Measurements from ENCODE around the gene PDLIM7. TPM values are rescaled to one million over a fixed set of nuclear protein-coding genes. Genes with fewer than 3 reads are reported as not detected.

PDLIM7 gene
- total RNA-seq = 25.8 and 86.8 TPM in 2 replicates

GRCh38 chr5:177497292-177498012, at the start of gene PDLIM7:
PDLIM7 (minus strand) TSS chr5:177497604; CDS start chr5:177496512, 1,092 bp downstream.

DNA sequence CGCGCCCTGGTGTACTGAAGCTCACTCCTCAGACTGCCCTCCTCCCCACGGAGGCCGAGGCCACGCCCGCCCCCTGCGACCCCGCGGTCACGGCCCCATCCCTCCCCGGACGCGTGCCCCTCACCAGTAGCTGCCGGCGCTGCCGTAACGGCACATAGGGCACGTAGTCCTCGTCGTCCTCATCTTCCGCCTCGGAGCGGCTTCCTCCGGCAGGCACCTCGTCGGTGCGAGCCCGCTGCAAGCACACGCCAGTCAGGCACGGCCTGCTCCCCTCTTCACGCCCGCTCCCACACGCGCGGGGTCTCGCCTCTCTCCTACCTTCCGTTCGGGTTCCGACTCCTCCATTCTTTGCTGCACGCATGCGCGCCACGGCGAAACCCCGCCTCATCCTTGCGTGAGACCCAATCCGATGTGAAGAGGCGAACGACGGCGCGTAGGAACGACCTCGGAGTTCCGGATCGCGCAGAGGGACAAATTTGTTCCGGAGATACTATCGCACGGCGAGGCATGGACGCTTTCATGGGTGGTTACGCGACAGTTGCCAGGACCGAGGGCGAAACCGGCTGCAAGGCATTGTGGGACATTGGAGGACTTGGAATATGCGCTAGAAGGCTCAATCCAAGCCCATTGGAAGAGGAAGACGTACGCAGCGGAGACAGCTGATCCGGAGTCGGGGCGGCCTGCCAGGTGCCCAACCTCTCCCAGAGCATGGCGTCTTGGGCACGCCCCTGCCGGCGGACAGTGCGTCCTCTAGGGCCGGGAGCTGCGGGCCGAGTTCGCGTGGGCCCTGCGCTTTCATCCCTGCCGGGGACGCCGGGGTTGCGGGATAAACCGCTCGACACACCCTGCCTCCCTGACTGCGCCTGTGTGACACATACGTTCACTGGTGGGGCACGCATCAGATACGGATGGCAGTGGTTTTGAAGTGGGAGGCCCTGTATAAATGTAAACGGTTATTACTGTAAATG, 19.5 kb upstream of the PDLIM7 start, which contains the start of gene DDX41:
TSS of gene DDX41 (minus strand) at position 361 of the 968 bp plus-strand sequence. CDS start at position 345, 16 bp downstream.

DNA sequence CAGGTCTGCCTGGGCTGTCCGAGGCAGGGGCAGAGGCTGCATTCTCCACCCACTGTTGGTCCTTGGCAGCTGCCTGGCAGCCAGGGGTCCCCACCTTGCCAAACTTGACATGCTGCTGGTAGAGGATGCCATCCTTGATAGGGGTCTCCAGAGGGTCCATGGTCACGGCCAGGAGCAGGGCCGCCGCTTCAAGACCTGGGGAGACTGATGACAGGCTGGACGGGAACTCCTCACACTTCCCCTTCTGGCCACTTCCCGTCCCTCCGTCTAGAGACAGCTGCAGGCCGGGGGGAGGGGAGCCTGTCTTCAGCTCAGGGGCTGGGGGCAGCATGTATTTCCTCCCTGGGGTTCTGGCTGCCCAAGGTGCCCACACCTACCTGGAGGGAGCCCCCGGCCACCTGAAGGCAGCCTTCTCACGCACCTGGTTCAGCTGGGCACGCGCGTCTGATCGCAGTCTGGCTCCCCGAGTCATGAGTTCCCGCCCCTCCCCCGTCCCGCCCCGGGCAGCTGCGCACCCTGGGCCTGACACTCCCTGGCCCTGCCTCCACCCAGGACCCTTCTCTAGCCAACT, 12.1 kb upstream of the PDLIM7 start, which contains the start of gene DOK3:
TSS of gene DOK3 (minus strand) at position 446 of the 571 bp plus-strand sequence. CDS start at position 160, 286 bp downstream.

GRCh38 chr5:177473443-177474001, 23.9 kb downstream of the PDLIM7 start, which contains the start of gene DBN1:
DBN1 (minus strand) TSS chr5:177473634; CDS start chr5:177473521, 113 bp downstream.

DNA sequence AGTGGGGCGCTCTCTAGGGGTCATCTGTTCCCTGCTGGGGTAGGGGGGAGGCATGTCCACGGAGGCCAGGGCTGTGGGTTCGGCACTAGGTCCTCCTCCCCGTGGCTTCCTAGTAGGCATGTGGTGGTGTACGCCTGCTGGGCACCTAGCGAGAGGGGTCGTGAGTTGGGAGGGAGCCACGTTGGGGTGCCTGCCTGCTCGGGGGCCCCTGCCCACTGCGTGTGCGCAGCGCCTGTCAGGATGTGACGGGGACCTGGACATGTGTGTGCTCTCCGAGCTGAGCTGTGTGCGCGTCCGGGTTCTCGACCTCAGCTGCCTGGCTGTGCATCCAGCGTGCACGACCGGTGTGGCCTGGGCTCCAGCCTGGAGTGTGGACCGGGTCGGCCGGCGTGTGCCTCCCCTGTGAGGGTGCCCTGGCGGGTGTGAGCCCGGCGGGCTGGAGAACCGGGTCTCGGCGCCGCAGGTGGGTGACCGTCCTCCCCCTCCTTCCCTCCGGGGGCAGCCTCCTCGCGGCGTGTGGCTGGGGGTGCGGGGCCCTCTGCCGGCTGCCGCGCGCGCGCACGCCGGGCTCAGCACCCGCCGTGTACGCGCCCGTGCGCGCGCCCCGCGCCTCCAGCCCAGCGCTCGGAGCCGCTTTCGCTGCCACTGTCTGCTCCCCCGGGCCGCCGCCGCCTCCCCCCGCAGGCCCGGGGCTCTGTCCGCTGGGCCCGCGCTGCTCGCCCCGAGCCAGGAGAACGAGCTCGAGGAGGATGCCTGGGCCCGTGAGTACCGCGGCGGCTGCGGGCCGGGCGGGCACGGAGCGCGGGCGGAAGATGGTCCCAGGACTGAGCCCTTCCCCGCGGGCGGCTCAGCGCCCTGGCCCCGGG, 51.0 kb downstream of the PDLIM7 start, which contains the start of gene PRR7:
TSS of gene PRR7 (plus strand) at position 615 of the 866 bp plus-strand sequence. CDS start 8,254 bp downstream, outside the sequence.

Other genes with a start within 250 kb of the PDLIM7 start
- 8.1 and 14.0 TPM in 2 replicates for gene RAB24, start 193.9 kb downstream of the PDLIM7 start, total RNA-seq
- gene PRELID1, start 193.8 kb downstream of the PDLIM7 start, total RNA-seq = 99.7 and 130 TPM in 2 replicates
- gene MXD3, start 185.7 kb downstream of the PDLIM7 start, total RNA-seq = 2.7 and 3.2 TPM in 2 replicates
- gene LMAN2, start 145.9 kb downstream of the PDLIM7 start, total RNA-seq = 295 and 378 TPM in 2 replicates
- 8.2 and 15.1 TPM in 2 replicates for gene RGS14, start 139.7 kb downstream of the PDLIM7 start, total RNA-seq
- gene SLC34A1, start 113.2 kb downstream of the PDLIM7 start, total RNA-seq = 0.43 TPM in 1 of 2 replicates, not detected in the other
- gene PFN3, start 96.9 kb downstream of the PDLIM7 start, total RNA-seq = not detected in 2 replicates
- 13.2 and 15.9 TPM in 2 replicates for gene F12, start 88.0 kb downstream of the PDLIM7 start, total RNA-seq
- 19.4 and 32.8 TPM in 2 replicates for gene GRK6, start 70.9 kb downstream of the PDLIM7 start, total RNA-seq
- 5.3 and 10.0 TPM in 2 replicates for gene PRR7, start 50.8 kb downstream of the PDLIM7 start, total RNA-seq
- 39.6 and 130 TPM in 2 replicates for gene DBN1, start 24.0 kb downstream of the PDLIM7 start, total RNA-seq
- gene DOK3, start 12.2 kb upstream of the PDLIM7 start, total RNA-seq = 0.85 and 1.7 TPM in 2 replicates
- 65.9 and 106 TPM in 2 replicates for gene DDX41, start 19.4 kb upstream of the PDLIM7 start, total RNA-seq
- 9.8 and 14.2 TPM in 2 replicates for gene FAM193B, start 57.0 kb upstream of the PDLIM7 start, total RNA-seq
- 121 and 141 TPM in 2 replicates for gene TMED9, start 94.6 kb upstream of the PDLIM7 start, total RNA-seq
- 24.7 and 53.7 TPM in 2 replicates for gene B4GALT7, start 102.5 kb upstream of the PDLIM7 start, total RNA-seq

Measured in tracheal epithelial cell (primary cell).